ENCODE data around the gene ZNF148. TPM values are rescaled to one million over a fixed set of nuclear protein-coding genes. Genes with fewer than 3 reads are reported as not detected.

ZNF148 gene
- total RNA-seq, 1 experiment from 2014 or later: 55.8 TPM

- ChIA-PET POLR2A (no interaction called here), CTCF (no interaction called here)
- no peak overlapping the region for H3K4me3 ChIP-seq (ENCODE audit: low read depth in 2 of 2, low read length in 2 of 2)
- no peak overlapping the region for H3K27ac ChIP-seq (ENCODE audit: low read length)
- no peaks in the 10 kb centered on the region for H3K27me3 ChIP-seq (ENCODE audit: control insufficient read depth, insufficient read depth, low read length)
- no peak for DNase-seq (ENCODE audit: low read depth, low spot score)
- in situ Hi-C loops (cut with HindIII; ENCODE audit: low pct_unique_long_range_greater_than_20kb, low sequenced_read_pairs): no loop called here
- BruUV-seq (replicated peaks): no TSS peak
- no peak for ATAC-seq
- H3K36me3 ChIP-seq (ENCODE audit: control insufficient read depth, insufficient read depth, low read length): peaks cover 3% of the 10 kb centered on the region; the same call in 1 of the 2 replicates
- peaks cover 16% of the 10 kb centered on the region; the same call in 1 of the 2 replicates for H3K4me1 ChIP-seq (ENCODE audit: control insufficient read depth, insufficient read depth, low read length)
- intact Hi-C loops (cut with micrococcal nuclease; ENCODE audit: unreplicated experiment): no loop called here
- no peak for TF ChIP-seq POLR2AphosphoS5 (IDR thresholded peaks at IDR 0.05; ENCODE audit: low read depth, low read length)
- no peaks in the 10 kb centered on the region for H3K9me3 ChIP-seq (ENCODE audit: control insufficient read depth, insufficient read depth, low read depth, low read length)
Observed at GRCh38 chr3:125326957-125327356, 48.2 kb downstream of the ZNF148 start.

DNA sequence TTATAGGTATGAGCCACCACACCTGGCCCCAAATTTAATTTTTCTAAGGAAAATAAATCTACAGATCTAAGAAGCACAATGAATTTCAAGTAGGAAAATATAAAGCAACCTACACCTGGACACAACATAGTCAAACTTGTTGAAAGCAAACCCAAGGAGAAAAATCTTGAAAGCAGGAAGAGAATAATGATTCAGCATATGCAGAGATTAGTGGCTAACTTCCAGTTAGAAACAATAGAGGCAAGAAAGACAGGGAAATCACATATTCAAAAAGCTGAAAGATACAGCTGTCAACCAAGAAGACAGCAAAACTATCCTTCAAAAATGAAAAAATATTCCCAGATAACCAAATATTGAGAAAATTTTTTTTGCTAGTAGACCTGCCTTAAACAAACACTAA, 49.4 kb downstream of the ZNF148 start:
- H3K9me3 ChIP-seq (ENCODE audit: control insufficient read depth, insufficient read depth, low read depth, low read length): no peaks in the 10 kb centered on the region
- no peaks in the 10 kb centered on the region for H3K27me3 ChIP-seq (ENCODE audit: control insufficient read depth, insufficient read depth, low read length)
- DNase-seq (ENCODE audit: low read depth, low spot score) (no peak), ATAC-seq (no peak)
- no peak for TF ChIP-seq SIN3A (IDR thresholded peaks at IDR 0.05; ENCODE audit: borderline replicate concordance, insufficient read depth, low read depth, low read length)
- TF ChIP-seq REST (IDR thresholded peaks at IDR 0.05; ENCODE audit: insufficient read depth in 1 of 2, low read depth in 2 of 2, low read length in 1 of 2): no peak
- TF ChIP-seq POLR2AphosphoS5 (IDR thresholded peaks at IDR 0.05; ENCODE audit: low read depth, low read length): no peak
- TF ChIP-seq CTCF (IDR thresholded peaks at IDR 0.05): no peak
- TF ChIP-seq TCF7L2 (IDR thresholded peaks at IDR 0.05; ENCODE audit: low read depth, low read length): no peak
- H3K27ac ChIP-seq (ENCODE audit: low read length): no peak overlapping the region
- H3K4me1 ChIP-seq (ENCODE audit: control insufficient read depth, insufficient read depth, low read length): peaks cover 7% of the 10 kb centered on the region; the same call in 1 of the 2 replicates
- ChIA-PET CTCF (no interaction called here), POLR2A (no interaction called here)
- no peak overlapping the region for H3K4me3 ChIP-seq (ENCODE audit: low read depth in 2 of 2, low read length in 2 of 2)
- peaks cover 3% of the 10 kb centered on the region; the same call in 1 of the 2 replicates for H3K36me3 ChIP-seq (ENCODE audit: control insufficient read depth, insufficient read depth, low read length)
- BruUV-seq (replicated peaks): no TSS peak
- intact Hi-C loops (cut with micrococcal nuclease; ENCODE audit: unreplicated experiment) (no loop called here), in situ Hi-C loops (cut with HindIII; ENCODE audit: low pct_unique_long_range_greater_than_20kb, low sequenced_read_pairs) (no loop called here)

- no TSS peak for BruUV-seq (replicated peaks)
- intact Hi-C loops (cut with micrococcal nuclease; ENCODE audit: unreplicated experiment) (no loop called here), in situ Hi-C loops (cut with HindIII; ENCODE audit: low pct_unique_long_range_greater_than_20kb, low sequenced_read_pairs) (no loop called here)
- ATAC-seq: no peak
- H3K27ac ChIP-seq (ENCODE audit: low read length): no peak overlapping the region
- H3K27me3 ChIP-seq (ENCODE audit: control insufficient read depth, insufficient read depth, low read length): no peaks in the 10 kb centered on the region
- H3K9me3 ChIP-seq (ENCODE audit: control insufficient read depth, insufficient read depth, low read depth, low read length): no peaks in the 10 kb centered on the region
- ChIA-PET POLR2A (no interaction called here), CTCF (no interaction called here)
- TF ChIP-seq REST (IDR thresholded peaks at IDR 0.05; ENCODE audit: insufficient read depth in 1 of 2, low read depth in 2 of 2, low read length in 1 of 2): no peak
- no peak overlapping the region for H3K4me3 ChIP-seq (ENCODE audit: low read depth in 2 of 2, low read length in 2 of 2)
- peaks cover 3% of the 10 kb centered on the region; the same call in 1 of the 2 replicates for H3K36me3 ChIP-seq (ENCODE audit: control insufficient read depth, insufficient read depth, low read length)
- no peak for DNase-seq (ENCODE audit: low read depth, low spot score)
- H3K4me1 ChIP-seq (ENCODE audit: control insufficient read depth, insufficient read depth, low read length): peaks cover 7% of the 10 kb centered on the region; the same call in 1 of the 2 replicates
Observed at GRCh38 chr3:125324341-125324740, 50.8 kb downstream of the ZNF148 start.
